Nephron progenitor cell (in vitro differentiated cells): ENCODE data around the gene TAAR1.

Experiments
- DNase-seq: peaks from one replicate; pipeline ENCODE4 v3.0.0; 2021
- H3K27ac Mint-ChIP-seq: 2 replicates; pipeline ENCODE4 v1.8.0; 2021; ENCODE audit warnings: mild to moderate bottlenecking, moderate library complexity, mixed read lengths
- H3K27me3 Mint-ChIP-seq: 2 replicates; pipeline ENCODE4 v1.8.0; 2021; ENCODE audit warnings: mild to moderate bottlenecking, low read depth, mixed read lengths; ENCODE audit not compliant: poor library complexity
- H3K36me3 Mint-ChIP-seq: 2 replicates; pipeline ENCODE4 v1.8.0; 2021; ENCODE audit warnings: low read depth, mixed read lengths
- H3K4me1 Mint-ChIP-seq: 2 replicates; pipeline ENCODE4 v1.8.0; 2021; ENCODE audit warnings: mixed read lengths
- H3K4me3 Mint-ChIP-seq: 2 replicates; pipeline ENCODE4 v1.8.0; 2021; ENCODE audit warnings: mild to moderate bottlenecking, moderate library complexity, mixed read lengths
- H3K9me3 Mint-ChIP-seq: 2 replicates; pipeline ENCODE4 v1.8.0; 2021; ENCODE audit warnings: mild to moderate bottlenecking, moderate library complexity, mixed read lengths
- CTCF ChIP-seq: fragments of 200-600 bp; sonication (generic); IDR thresholded peaks from 2 replicates; pipeline ENCODE4 v1.5.0; 2021; ENCODE audit warnings: antibody characterized with exemption

Gene TAAR1

GRCh38 chr6:132695773-132696172 is 36.8 kb upstream of the TAAR1 start:
- Mint-ChIP-seq H3K27me3 (peaks cover 3% of the 10 kb centered on the region), H3K36me3 (peaks cover 10% of the 10 kb centered on the region), H3K4me1 (no peaks in the 10 kb centered on the region), H3K4me3 (no peak overlapping the region), H3K27ac (no peak overlapping the region), H3K9me3 (peaks cover 19% of the 10 kb centered on the region)
- TF ChIP-seq CTCF: no peak
- no peak for DNase-seq

- no peak overlapping the region for H3K4me3 Mint-ChIP-seq
- peaks cover 6% of the 10 kb centered on the region for H3K27me3 Mint-ChIP-seq
- H3K4me1 Mint-ChIP-seq: no peaks in the 10 kb centered on the region
- no peak overlapping the region for H3K27ac Mint-ChIP-seq
- peaks cover 19% of the 10 kb centered on the region for H3K9me3 Mint-ChIP-seq
- no peak for TF ChIP-seq CTCF
- peaks cover 10% of the 10 kb centered on the region for H3K36me3 Mint-ChIP-seq
- no peak for DNase-seq
Observed at GRCh38 chr6:132693478-132693877, 34.5 kb upstream of the TAAR1 start.

GRCh38 chr6:132690678-132691077 is 31.7 kb upstream of the TAAR1 start:
- peaks cover 2% of the 10 kb centered on the region for H3K36me3 Mint-ChIP-seq
- no peak overlapping the region for H3K4me3 Mint-ChIP-seq
- H3K4me1 Mint-ChIP-seq: no peaks in the 10 kb centered on the region
- H3K27me3 Mint-ChIP-seq: peaks cover 6% of the 10 kb centered on the region
- H3K27ac Mint-ChIP-seq: no peak overlapping the region
- peaks cover 5% of the 10 kb centered on the region for H3K9me3 Mint-ChIP-seq
- TF ChIP-seq CTCF: no peak
- DNase-seq: no peak

GRCh38 chr6:132687306-132687705 is 28.3 kb upstream of the TAAR1 start:
- DNase-seq: no peak
- TF ChIP-seq CTCF: no peak
- H3K36me3 Mint-ChIP-seq: no peaks in the 10 kb centered on the region
- peaks cover 6% of the 10 kb centered on the region for H3K27me3 Mint-ChIP-seq
- no peaks in the 10 kb centered on the region for H3K4me1 Mint-ChIP-seq
- H3K4me3 Mint-ChIP-seq: no peak overlapping the region
- H3K9me3 Mint-ChIP-seq: no peaks in the 10 kb centered on the region
- H3K27ac Mint-ChIP-seq: no peak overlapping the region

GRCh38 chr6:132686531-132686930 is 27.5 kb upstream of the TAAR1 start:
- Mint-ChIP-seq H3K9me3 (no peaks in the 10 kb centered on the region), H3K27ac (no peak overlapping the region), H3K36me3 (no peaks in the 10 kb centered on the region), H3K27me3 (peaks cover 6% of the 10 kb centered on the region), H3K4me3 (no peak overlapping the region), H3K4me1 (no peaks in the 10 kb centered on the region)
- DNase-seq: no peak
- no peak for TF ChIP-seq CTCF

GRCh38 chr6:132685009-132685408 is 26.0 kb upstream of the TAAR1 start:
- Mint-ChIP-seq H3K9me3 (no peaks in the 10 kb centered on the region), H3K27me3 (peaks cover 6% of the 10 kb centered on the region), H3K4me1 (no peaks in the 10 kb centered on the region), H3K36me3 (no peaks in the 10 kb centered on the region), H3K27ac (no peak overlapping the region), H3K4me3 (no peak overlapping the region)
- TF ChIP-seq CTCF: no peak
- no peak for DNase-seq
